Stimulated activated CD8-positive, alpha-beta memory T cell treated with anti-CD3 and anti-CD28 coated beads, Interleukin-12 subunit alpha, Interleukin-12 subunit beta, amount 100 ng/mL, for 1 hour (primary cell): Measurements from ENCODE around the gene PCDHGA10.
"Not testable (repeated sequence)": the region's sequence is repeated elsewhere in the genome, so short reads cannot be mapped to it uniquely, and the experiment has no call there.

ENCODE experiments used
- DNase-seq: peaks from one replicate; pipeline ENCODE4 v3.0.0-alpha.2; 2020; ENCODE audit warnings: low read depth

The PCDHGA10 gene

DNA sequence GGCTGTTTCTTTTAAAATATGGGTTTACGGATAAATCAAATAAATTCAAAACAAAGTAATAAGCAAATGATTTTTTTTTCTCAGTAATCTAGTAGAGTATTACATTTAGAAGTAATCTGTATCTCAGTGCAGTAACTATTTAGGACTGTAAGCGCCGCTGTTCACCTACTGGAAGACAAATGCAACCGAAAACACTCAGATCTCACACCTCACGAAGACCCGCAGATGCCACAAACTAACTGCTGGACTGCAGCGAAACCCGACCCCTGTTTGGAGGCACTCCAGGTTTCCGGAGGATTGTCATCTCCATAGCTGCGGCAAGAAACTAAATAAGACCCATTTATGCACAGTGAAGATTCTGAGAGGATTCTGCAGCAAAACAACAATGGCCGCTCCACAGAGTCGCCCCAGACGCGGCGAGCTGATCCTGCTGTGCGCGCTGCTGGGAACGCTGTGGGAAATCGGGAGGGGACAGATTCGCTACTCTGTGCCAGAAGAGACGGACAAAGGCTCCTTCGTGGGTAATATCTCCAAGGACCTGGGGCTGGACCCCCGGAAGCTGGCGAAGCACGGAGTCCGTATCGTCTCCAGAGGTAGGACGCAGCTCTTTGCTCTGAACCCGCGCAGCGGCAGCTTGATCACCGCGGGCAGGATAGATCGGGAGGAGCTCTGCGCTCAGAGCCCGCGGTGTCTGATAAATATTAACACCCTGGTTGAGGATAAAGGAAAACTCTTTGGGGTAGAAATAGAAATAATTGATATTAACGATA is 20.2 kb upstream of the PCDHGA10 start, which contains the start of gene PCDHGA8:
PCDHGA8 (plus strand) TSS at position 205 of the 770 bp plus-strand sequence; CDS start at position 386, 181 bp downstream.
- no peak for DNase-seq

DNA sequence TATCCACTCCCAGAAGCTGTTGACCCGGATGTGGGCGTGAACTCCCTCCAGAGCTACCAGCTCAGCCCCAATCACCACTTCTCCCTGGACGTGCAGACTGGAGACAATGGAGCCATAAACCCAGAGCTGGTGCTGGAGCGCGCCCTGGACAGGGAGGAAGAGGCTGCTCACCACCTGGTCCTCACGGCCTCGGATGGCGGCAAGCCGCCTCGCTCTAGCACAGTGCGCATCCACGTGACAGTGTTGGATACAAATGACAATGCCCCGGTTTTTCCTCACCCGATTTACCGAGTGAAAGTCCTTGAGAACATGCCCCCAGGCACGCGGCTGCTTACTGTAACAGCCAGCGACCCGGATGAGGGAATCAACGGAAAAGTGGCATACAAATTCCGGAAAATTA is 19.5 kb upstream of the PCDHGA10 start:
- DNase-seq = no peak

DNA sequence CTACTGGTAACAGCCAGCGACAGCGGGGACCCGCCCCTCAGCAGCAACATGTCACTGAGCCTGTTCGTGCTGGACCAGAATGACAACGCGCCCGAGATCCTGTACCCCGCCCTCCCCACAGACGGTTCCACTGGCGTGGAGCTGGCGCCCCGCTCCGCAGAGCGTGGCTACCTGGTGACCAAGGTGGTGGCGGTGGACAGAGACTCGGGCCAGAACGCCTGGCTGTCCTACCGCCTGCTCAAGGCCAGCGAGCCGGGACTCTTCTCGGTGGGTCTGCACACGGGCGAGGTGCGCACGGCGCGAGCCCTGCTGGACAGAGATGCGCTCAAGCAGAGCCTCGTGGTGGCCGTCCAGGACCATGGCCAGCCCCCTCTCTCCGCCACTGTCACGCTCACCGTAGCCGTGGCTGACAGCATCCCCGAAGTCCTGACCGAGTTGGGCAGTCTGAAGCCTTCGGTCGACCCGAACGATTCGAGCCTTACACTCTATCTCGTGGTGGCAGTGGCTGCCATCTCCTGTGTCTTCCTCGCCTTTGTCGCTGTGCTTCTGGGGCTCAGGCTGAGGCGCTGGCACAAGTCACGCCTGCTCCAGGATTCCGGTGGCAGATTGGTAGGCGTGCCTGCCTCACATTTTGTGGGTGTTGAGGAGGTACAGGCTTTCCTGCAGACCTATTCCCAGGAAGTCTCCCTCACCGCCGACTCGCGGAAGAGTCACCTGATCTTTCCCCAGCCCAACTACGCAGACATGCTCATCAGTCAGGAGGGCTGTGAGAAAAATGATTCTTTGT is 18.2 kb upstream of the PCDHGA10 start:
- DNase-seq = not testable (repeated sequence)

DNA sequence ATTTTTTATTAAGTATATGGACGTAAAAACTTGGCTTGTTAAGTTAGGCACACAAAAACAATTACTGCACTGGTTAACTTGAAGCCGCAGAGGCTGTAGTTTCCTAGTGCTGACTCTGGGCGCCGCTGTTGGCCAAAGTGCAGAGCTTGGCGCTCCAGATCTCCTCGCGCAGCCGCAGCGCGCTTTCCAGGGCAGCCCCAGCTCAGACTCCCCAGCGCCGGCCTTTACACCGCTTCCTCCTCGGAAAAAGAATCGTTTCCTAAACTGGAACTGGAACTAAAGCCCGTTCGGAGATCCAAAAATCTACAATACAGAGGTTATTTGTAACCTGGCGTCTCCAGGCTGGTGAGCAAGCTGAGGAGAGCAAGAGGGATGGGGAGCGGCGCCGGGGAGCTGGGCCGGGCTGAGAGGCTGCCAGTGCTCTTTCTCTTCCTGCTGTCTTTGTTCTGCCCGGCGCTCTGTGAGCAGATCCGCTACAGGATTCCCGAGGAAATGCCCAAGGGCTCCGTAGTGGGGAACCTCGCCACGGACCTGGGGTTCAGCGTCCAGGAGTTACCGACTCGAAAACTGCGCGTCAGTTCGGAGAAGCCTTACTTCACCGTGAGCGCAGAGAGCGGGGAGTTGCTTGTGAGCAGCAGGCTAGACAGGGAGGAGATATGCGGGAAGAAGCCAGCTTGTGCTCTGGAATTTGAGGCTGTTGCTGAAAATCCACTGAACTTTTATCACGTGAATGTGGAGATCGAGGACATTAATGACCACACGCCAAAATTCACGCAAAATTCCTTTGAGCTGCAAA is 14.8 kb upstream of the PCDHGA10 start, which contains the start of gene PCDHGB5:
PCDHGB5 (plus strand) TSS at position 192 of the 796 bp plus-strand sequence; CDS start at position 373, 181 bp downstream.
- DNase-seq = not testable (repeated sequence)

DNA sequence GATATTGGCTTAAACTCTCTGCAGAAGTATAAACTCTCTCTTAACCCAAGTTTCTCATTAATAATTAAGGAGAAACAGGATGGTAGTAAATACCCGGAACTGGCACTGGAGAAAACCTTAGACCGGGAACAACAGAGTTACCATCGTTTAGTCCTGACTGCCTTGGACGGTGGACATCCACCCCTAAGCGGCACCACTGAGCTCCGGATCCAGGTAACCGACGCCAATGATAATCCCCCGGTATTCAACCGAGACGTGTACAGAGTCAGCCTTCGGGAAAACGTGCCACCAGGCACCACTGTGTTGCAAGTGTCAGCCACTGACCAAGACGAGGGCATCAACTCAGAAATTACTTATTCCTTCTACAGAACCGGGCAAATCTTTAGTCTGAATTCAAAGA is 14.2 kb upstream of the PCDHGA10 start:
- DNase-seq = no peak

DNA sequence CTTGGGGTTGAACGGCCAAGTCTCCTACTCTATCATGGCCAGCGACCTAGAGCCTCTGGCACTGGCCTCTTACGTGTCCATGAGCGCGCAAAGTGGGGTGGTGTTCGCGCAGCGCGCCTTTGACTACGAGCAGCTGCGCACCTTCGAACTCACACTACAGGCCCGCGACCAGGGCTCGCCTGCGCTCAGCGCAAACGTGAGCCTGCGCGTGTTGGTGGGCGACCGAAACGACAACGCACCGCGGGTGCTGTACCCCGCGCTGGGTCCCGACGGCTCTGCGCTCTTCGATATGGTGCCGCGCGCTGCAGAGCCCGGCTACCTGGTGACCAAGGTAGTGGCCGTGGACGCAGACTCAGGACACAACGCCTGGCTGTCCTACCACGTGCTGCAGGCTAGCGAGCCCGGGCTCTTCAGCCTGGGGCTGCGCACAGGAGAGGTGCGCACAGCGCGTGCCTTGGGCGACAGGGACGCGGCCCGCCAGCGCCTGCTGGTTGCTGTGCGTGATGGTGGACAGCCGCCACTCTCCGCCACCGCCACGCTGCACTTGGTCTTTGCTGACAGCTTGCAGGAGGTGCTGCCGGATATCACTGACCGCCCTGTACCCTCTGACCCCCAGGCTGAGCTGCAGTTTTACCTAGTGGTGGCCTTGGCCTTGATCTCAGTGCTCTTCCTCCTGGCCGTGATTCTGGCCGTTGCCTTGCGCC is 13.1 kb upstream of the PCDHGA10 start:
- no peak for DNase-seq

DNA sequence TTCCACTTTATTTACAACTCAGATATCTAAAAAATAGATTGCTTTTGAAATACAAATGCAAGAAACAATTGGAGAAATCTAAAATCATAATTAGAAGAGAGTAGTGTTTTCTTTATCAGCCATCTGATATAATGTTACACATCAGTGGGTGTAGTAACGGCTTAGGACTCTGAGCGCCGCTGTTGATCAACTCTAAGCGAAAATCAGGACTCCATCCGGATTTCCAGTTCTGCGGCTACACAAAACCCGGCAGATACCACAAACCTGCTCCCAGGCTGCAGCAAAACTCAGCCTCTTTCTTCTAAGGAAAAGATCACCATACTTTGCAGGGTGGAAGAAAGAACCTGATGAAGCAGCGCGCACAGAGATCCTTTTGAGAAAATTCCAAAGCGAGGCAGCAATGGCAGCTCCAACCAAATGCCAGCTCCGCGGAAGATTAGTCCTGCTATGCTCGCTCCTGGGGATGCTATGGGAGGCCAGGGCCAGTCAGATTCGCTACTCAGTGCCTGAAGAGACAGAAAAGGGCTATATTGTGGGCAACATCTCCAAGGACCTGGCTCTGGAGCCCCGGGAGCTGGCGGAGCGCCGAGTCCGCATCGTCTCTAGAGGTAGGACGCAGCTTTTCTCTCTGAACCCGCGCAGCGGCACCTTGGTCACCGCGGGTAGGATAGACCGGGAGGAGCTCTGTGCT is 10.1 kb upstream of the PCDHGA10 start, which contains the start of gene PCDHGA9:
PCDHGA9 (plus strand) TSS at position 226 of the 691 bp plus-strand sequence; CDS start at position 401, 175 bp downstream.
- DNase-seq = no peak

DNA sequence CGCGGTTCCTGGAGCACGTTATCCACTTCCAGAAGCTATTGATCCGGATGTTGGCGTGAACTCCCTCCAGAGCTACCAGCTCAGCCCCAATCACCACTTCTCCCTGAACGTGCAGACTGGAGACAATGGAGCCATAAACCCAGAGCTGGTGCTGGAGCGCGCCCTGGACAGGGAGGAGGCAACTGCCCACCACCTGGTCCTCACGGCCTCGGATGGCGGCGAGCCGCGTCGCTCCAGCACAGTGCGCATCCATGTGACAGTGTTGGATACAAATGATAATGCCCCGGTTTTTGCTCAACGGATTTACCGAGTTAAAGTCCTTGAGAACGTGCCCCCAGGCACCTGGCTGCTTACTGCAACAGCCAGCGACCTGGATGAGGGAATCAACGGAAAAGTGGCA is 9.4 kb upstream of the PCDHGA10 start:
- no peak for DNase-seq

DNA sequence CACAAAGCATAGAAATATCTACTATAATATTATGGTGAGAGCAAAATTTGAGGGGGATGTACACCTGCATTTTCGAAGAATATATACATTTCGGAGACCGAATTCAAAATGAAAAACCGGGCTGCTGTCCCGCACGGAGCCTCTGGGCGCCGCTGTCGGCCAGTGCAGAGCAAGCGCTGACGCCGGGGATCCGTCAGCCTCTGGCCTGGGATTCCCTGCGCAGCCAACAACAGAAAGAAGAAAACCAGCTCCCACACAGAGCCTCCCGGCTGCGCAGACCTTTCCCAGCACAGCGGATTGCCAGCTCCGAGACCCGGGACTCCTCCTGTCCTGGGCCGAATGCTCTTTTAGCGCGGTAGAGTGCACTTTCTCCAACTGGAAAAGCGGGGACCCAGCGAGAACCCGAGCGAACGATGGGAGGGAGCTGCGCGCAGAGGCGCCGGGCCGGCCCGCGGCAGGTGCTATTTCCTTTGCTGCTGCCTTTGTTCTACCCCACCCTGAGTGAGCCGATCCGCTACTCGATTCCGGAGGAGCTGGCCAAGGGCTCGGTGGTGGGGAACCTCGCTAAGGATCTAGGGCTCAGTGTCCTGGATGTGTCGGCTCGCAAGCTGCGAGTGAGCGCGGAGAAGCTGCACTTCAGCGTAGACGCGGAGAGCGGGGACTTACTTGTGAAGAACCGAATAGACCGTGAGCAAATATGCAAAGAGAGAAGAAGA is 4.8 kb upstream of the PCDHGA10 start, which contains the start of gene PCDHGB6:
PCDHGB6 (plus strand) TSS at position 232 of the 716 bp plus-strand sequence; CDS start at position 414, 182 bp downstream.
- not testable (repeated sequence) for DNase-seq

DNA sequence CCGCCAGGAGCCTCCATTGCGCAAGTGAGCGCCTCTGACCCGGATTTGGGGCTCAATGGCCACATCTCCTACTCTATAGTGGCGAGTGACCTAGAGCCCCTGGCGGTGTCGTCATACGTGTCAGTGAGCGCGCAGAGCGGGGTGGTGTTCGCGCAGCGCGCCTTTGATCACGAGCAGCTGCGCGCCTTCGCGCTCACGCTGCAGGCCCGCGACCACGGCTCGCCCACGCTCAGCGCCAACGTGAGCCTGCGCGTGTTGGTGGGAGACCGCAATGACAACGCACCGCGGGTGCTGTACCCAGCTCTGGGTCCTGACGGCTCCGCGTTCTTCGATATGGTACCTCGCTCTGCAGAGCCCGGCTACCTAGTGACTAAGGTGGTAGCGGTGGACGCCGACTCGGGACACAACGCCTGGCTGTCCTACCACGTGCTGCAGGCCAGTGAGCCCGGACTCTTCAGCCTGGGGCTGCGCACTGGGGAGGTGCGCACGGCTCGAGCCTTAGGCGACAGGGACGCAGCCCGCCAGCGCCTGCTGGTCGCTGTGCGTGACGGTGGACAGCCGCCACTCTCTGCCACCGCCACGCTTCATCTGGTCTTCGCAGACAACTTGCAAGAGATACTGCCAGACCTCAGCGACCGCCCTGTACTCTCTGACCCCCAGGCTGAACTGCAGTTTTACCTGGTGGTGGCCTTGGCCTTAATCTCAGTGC is 3.0 kb upstream of the PCDHGA10 start:
- no peak for DNase-seq

DNA sequence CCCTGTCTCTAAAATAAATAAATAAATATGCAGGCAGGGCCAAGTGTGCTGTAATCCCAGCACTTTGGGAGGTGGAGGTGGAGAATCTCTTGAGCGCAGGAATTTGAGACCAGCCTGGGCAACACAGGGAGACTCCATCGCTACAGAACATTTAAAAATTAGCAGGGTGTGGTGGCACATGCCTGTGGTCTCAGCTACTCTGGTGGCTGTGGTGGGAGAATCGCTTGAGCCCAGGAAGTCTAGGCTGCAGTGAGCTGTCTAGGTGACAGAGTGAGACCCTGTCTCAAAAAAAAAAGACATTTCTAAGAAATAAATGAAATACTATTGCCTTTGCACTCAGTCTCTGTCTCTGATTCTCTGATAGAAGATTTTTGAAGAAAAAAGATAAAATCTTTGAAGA is 1.2 kb upstream of the PCDHGA10 start:
- DNase-seq = no peak

DNA sequence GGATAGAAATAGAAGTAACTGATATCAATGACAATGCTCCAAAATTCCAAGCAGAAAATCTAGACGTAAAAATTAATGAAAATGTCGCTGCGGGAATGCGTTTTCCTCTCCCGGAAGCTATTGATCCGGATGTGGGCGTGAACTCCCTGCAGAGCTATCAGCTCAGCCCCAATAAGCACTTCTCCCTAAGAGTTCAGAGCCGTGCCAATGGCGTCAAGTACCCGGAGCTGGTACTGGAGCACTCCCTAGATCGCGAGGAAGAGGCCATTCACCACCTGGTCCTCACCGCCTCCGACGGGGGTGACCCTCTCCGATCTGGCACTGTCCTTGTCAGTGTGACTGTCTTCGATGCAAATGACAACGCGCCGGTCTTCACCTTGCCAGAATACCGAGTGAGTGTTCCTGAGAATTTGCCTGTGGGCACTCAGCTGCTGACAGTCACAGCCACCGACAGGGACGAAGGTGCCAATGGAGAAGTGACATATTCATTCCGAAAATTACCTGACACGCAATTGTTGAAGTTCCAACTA is 818 bp downstream of the PCDHGA10 start:
- no peak for DNase-seq

DNA sequence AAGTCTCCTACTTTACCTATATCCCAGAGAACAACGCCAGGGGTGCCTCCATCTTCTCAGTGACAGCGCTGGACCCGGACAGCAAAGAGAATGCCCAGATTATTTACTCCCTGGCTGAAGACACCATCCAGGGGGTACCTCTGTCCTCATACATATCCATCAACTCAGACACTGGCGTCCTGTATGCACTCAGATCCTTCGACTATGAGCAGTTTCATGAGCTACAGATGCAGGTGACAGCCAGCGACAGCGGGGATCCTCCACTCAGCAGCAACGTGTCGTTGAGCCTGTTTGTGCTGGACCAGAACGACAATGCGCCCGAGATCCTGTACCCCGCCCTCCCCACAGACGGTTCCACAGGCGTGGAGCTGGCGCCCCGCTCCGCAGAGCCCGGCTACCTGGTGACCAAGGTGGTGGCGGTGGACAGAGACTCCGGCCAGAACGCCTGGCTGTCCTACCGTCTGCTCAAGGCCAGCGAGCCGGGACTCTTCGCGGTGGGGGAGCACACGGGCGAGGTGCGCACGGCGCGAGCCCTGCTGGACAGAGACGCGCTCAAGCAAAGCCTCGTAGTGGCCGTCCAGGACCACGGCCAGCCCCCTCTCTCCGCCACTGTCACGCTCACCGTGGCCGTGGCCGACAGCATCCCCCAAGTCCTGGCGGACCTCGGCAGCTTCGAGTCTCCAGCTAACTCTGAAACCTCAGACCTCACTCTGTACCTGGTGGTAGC is 1.9 kb downstream of the PCDHGA10 start:
- DNase-seq = not testable (repeated sequence)

DNA sequence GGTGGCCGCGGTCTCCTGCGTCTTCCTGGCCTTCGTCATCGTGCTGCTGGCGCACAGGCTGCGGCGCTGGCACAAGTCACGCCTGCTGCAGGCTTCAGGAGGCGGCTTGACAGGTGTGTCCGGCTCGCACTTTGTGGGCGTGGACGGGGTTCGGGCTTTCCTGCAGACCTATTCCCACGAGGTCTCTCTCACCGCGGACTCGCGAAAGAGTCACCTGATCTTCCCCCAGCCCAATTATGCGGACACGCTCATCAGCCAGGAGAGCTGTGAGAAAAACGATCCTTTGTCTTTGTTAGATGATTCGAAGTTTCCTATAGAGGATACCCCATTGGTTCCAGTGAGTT is 2.5 kb downstream of the PCDHGA10 start:
- DNase-seq = not testable (repeated sequence)

DNA sequence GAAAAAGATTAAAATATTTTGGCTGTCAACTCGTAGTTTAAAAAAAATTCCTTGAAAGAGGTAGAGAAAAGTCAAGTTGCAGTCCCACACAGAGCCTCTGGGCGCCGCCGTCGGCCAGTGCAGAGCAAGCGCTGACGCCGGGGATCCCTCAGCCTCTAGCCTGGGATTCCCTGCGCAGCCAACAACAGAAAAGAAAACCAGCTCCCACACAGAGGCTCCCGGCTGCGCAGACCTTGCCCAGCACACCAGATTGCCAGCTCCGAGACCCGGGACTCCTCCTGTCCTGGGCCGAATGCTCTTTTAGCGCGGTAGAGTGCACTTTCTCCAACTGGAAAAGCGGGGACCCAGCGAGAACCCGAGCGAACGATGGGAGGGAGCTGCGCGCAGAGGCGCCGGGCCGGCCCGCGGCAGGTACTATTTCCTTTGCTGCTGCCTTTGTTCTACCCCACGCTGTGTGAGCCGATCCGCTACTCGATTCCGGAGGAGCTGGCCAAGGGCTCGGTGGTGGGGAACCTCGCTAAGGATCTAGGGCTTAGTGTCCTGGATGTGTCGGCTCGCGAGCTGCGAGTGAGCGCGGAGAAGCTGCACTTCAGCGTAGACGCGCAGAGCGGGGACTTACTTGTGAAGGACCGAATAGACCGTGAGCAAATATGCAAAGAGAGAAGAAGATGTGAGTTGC is 4.8 kb downstream of the PCDHGA10 start, which contains the start of gene PCDHGB7:
PCDHGB7 (plus strand) TSS at position 184 of the 679 bp plus-strand sequence; CDS start at position 367, 183 bp downstream.
- not testable (repeated sequence) for DNase-seq

DNA sequence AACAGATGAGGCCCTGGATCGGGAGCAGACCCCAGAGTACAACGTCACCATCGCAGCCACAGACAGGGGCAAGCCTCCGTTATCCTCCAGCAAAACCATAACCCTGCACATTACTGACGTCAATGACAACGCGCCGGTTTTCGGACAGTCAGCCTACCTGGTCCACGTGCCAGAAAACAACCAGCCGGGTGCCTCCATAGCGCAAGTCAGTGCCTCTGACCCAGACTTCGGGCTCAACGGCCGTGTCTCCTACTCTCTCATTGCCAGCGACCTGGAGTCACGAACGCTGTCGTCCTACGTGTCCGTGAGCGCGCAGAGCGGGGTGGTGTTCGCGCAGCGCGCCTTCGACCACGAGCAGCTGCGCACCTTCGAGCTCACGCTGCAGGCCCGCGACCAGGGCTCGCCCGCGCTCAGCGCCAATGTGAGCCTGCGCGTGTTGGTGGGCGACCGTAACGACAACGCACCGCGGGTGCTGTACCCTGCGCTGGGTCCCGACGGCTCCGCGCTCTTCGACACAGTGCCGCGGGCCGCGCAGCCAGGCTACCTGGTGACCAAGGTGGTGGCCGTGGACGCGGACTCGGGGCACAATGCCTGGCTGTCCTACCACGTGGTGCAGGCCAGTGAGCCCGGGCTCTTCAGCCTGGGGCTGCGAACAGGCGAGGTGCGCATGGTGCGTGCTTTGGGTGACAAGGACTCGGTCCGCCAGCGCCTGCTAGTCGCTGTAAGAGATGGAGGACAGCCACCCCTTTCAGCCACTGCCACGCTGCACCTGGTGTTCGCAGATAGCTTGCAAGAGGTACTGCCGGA is 6.5 kb downstream of the PCDHGA10 start:
- no peak for DNase-seq
